Heart right ventricle (tissue), 16 donors: ENCODE measurements around the gene RGS7. TPM values are rescaled to one million over a fixed set of nuclear protein-coding genes. Genes with fewer than 3 reads are reported as not detected.

Experiments
- ATAC-seq, 8 donors: fragments of 200-7000 bp; cut with Tn5 transposase; one replicate each; pipeline ENCODE4 v1.9.1; 2020; ENCODE audit warnings: mild to moderate bottlenecking in 8 of 8, moderate library complexity in 8 of 8, moderate number of reproducible peaks in 1 of 8
- DNase-seq, 2 donors: peaks; one replicate each; pipeline ENCODE4 v3.0.0-alpha.2; 2020
- H3K27ac ChIP-seq, 10 donors: fragments of 200-600 bp; sonication (generic) in 2 of 10; one replicate each; pipeline versions ENCODE4 v1.5.0 to v1.8.0; 2020 to 2022; ENCODE audit warnings: mild to moderate bottlenecking in 3 of 10
- H3K27me3 ChIP-seq, 7 donors: fragments of 200-600 bp; one replicate each; pipeline ENCODE4 v1.8.0; 2021 to 2022; ENCODE audit warnings: mild to moderate bottlenecking in 2 of 7
- H3K36me3 ChIP-seq, 9 donors: fragments of 200-600 bp; sonication (generic) in 1 of 9; one replicate each; pipeline versions ENCODE4 v1.5.0 to v1.8.0; 2020 to 2022; ENCODE audit warnings: mild to moderate bottlenecking in 2 of 9
- H3K4me1 ChIP-seq, 9 donors: fragments of 200-600 bp; sonication (generic) in 1 of 9; one replicate each; pipeline versions ENCODE4 v1.5.0 to v1.8.0; 2020 to 2022; ENCODE audit warnings: mild to moderate bottlenecking in 4 of 9
- H3K4me3 ChIP-seq, 10 donors: fragments of 200-600 bp; sonication (generic) in 2 of 10; one replicate each; pipeline versions ENCODE4 v1.5.0 to v1.8.0; 2020 to 2022; ENCODE audit warnings: mild to moderate bottlenecking in 7 of 10, moderate library complexity in 2 of 10
- H3K9me3 ChIP-seq, 11 donors: fragments of 200-600 bp in 10 of 11; sonication (generic) in 2 of 11; one replicate each; pipeline versions ENCODE4 v1.5.0 to v1.8.0; 2013 to 2022; ENCODE audit warnings: mild to moderate bottlenecking in 2 of 11, control low read depth in 1 of 11, moderate library complexity in 1 of 11
- whole genome bisulfite sequencing, 2 donors: extraction: QIAGEN DNeasy Blood & Tissue Kit; methylation state at CpG; one replicate each; pipeline ENCODE4 v1.1.7; 2013; ENCODE audit warnings: inconsistent platforms in 1 of 2; 5-methylcytosine and 5-hydroxymethylcytosine counted together
- intact Hi-C, 10 donors: fragments of 100-400 bp; cut with DNase I; formaldehyde crosslinking; loops; one replicate each; pipeline versions ENCODE4 v1.11.1 to v1.14.2; 2022
- polyA plus RNA-seq, 2 donors: library from polyadenylated mRNA; stranded (reverse); fragments of 200-250 nt; gene quantifications; one replicate each; pipeline ENCODE4 v1.2.3, GENCODE V29; 2013
- total RNA-seq, 10 donors: library from RNA; stranded (reverse); fragmentation: NEBNext Ultra II Directional in 3 of 10; extraction: Animal tissue kit (Norgen Biotek cat#: 25700) in 3 of 10; gene quantifications; one replicate each; pipeline versions ENCODE4 v1.2.1 to v1.2.4, GENCODE V29; 2021 to 2023
- TF ChIP-seq, protein P1 (sequence below), 9 donors: fragments of 200-600 bp; sonication (generic) in 2 of 9; IDR thresholded peaks; one replicate each; pipeline versions ENCODE4 v1.5.0 to v1.8.0; 2021 to 2022; ENCODE audit warnings: antibody characterized with exemption in 9 of 9, mild to moderate bottlenecking in 5 of 9, moderate library complexity in 1 of 9
- donor health status: Arrhythmogenic right ventricular cardiomyopathy.
- donor health status: ischemic (EF 13 %, LVEDD 7.1; RV severe dilation, severe dysfunction).
- donor health status: healthy with polysubstance abuse.
- donor health status: DM: no; HTN: yes; CAD: no.
- donor health status: DM: no; HTN: no; CAD: no.
- donor health status: ischemic (EF 25% LVEDD 6.9; RV normal size, moderate dysfunction).
- donor health status: ischemic (EF 25% LVEDD 5.7; RV mildly dilated, moderate dysfunction).
- donor health status: healthy.
- donor health status: DM: yes; HTN: yes; CAD: no.
- donor health status: Ischemic cardiomyopathy.
- donor health status: ischemic (EF 35%, LVEDD 5.7; RV mildly dilated, moderate dysfunction).
- donor health status: nonischemic (EF 11% LVEDD 7.7; RV severe dilation, severe dysfunction).
- donor health status: DM: yes; HTN: yes; CAD: no.
- donor health status: PGD.
- donor health status: ischemic (EF 29% LVEDD 5.4; RV normal size, mild dysfunction).
- donor health status: nonischemic (EF 23%, LVEDD 6.1; RV moderate dilation, normal function).

The RGS7 gene
- total and polyA plus RNA-seq, 12 donors, result not detected

DNA sequence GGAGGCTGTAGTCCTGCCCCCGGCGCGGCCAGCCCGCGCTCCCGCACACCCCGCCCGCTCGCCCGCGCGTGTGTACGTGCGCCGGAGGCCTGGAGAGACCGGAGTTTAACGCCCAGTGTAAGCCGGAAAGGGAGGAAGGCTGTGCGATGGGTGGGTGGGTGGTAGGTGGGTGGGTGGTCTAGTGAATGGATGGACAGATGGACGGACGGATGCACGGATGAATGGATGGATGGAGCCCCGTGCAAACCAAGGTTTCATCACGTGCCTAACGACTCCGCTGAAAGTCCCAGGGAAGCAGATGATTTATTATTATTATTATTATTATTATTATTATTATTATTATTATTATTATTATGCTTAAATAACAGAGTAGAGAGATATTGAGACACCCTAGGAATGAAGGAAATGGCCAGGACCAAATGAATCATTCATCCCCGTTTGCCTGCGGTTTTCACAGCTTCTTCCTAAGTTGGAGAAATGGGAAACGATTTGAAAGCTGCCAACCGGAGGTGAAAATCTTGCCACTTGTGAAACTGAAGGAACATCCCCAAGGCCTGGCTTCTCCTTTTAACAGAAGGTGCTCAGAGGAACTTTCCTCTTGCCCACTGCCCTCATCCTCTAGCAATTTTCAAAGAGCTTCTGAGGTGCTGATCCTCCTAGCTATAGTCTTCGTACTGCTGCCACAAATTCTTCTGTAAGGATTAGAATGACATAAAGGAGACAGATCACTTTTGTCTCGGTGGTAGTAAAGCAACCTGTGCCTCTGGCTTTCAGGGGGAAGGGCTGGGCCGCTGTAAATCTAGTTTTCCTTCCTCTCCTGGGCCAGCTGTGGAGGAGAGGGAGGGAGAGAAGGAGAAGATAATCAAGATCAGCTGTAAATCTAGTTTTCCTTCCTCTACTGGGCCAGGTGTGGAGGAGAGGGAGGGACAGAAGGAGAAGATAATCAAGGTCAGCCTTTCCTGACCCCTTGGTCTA lies 648 bp upstream of the RGS7 start:
- no peak for ATAC-seq
- 9% methylated on average over 33 of the region's 33 CpGs for WGBS, 2 donors
- H3K27me3 ChIP-seq, result peaks cover 0 to 71% (median 45%) of the 10 kb centered on the region in 7 donors

DNA sequence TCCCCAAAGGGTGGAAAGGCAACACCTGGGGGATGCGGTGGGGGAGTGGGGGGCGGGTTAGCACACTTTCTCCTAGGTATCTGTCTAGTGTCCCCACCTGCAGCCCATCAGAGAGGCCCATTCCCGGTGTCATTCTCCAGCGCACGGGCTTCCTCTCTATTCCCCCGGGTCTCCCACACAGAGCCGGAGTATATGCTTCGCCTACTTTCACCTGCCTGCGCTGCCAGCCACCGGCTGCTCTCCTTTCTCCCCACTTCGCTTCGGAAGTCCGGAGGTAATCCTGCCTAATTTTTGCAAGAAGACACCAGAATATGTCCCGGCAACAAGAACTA lies 852 bp downstream of the RGS7 start:
- 3 to 4% methylated on average over 14 of the region's 14 CpGs for WGBS, 2 donors
- H3K9me3 ChIP-seq, result no peaks in the 10 kb centered on the region
- peaks cover 0 to 4% (median 0%) of the 10 kb centered on the region in 9 donors for H3K4me1 ChIP-seq
- H3K27me3 ChIP-seq, result peaks cover 0 to 65% (median 45%) of the 10 kb centered on the region in 7 donors
- TF ChIP-seq, protein P1, sequence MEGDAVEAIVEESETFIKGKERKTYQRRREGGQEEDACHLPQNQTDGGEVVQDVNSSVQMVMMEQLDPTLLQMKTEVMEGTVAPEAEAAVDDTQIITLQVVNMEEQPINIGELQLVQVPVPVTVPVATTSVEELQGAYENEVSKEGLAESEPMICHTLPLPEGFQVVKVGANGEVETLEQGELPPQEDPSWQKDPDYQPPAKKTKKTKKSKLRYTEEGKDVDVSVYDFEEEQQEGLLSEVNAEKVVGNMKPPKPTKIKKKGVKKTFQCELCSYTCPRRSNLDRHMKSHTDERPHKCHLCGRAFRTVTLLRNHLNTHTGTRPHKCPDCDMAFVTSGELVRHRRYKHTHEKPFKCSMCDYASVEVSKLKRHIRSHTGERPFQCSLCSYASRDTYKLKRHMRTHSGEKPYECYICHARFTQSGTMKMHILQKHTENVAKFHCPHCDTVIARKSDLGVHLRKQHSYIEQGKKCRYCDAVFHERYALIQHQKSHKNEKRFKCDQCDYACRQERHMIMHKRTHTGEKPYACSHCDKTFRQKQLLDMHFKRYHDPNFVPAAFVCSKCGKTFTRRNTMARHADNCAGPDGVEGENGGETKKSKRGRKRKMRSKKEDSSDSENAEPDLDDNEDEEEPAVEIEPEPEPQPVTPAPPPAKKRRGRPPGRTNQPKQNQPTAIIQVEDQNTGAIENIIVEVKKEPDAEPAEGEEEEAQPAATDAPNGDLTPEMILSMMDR (IDR thresholded peaks at IDR 0.05), result no peak
- ATAC-seq (no peak), DNase-seq (no peak)
- intact Hi-C loops, result no loop called here
- no peaks in the 10 kb centered on the region for H3K36me3 ChIP-seq
- H3K4me3 ChIP-seq, result peak overlapping the region in 2 of 10 donors; percentile 46 to 51
- no peak overlapping the region for H3K27ac ChIP-seq

More for the DNA sequence above, 648 bp upstream of the RGS7 start:
- peak overlapping the region in 9 of 10 donors; percentile 31 to 57 (median 48) for H3K4me3 ChIP-seq
- H3K27ac ChIP-seq, result no peak overlapping the region
- intact Hi-C loops, result no loop called here
- TF ChIP-seq, protein P1 (IDR thresholded peaks at IDR 0.05), result no peak
- H3K9me3 ChIP-seq, result no peaks in the 10 kb centered on the region
- DNase-seq, result no peak
- peaks cover 0 to 4% (median 0%) of the 10 kb centered on the region in 9 donors for H3K4me1 ChIP-seq
- H3K36me3 ChIP-seq, result no peaks in the 10 kb centered on the region

DNA sequence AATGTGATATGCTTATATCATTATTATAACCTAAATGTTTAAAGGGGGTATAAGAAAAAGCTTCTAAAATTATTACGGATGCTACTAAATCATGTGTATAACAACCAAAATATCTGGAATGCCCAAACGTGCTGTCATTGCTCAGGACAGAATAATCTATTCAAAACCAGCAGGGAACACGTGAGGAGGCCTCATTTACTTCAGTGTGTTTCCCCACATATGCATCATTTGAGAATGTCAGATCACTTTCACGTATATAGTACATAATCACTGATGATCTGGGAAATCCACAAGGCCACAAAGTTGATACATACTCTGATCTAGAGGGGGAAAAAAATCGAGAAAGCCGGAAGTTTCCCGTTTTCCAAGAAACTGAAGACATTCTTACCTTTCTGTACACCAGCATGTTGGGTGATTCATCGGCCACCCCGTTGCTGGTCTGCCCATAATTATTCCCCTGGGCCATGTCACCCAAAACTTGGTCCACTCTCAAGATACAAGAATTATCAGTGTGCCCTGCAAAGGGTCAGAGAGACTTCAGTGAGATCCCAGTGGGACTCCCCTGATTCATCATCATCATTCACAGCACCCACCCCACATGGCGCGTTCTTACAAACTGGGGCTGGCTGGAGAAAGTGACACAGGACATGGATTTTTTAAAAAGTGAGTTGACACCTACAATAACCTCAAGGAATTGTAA lies 1.5 kb downstream of the RGS7 start:
- Histone ChIP-seq H3K4me3 (no peak overlapping the region), H3K36me3 (no peaks in the 10 kb centered on the region), H3K27me3 (peaks cover 0 to 65% (median 45%) of the 10 kb centered on the region in 7 donors), H3K4me1 (peaks cover 0 to 4% (median 0%) of the 10 kb centered on the region in 9 donors), H3K27ac (no peak overlapping the region), H3K9me3 (no peaks in the 10 kb centered on the region)
- TF ChIP-seq, protein P1 (IDR thresholded peaks at IDR 0.05), result no peak
- 76 to 81% methylated on average over 11 of the region's 11 CpGs for WGBS, 2 donors
- ATAC-seq (no peak), DNase-seq (no peak)
- intact Hi-C loops, result no loop called here

DNA sequence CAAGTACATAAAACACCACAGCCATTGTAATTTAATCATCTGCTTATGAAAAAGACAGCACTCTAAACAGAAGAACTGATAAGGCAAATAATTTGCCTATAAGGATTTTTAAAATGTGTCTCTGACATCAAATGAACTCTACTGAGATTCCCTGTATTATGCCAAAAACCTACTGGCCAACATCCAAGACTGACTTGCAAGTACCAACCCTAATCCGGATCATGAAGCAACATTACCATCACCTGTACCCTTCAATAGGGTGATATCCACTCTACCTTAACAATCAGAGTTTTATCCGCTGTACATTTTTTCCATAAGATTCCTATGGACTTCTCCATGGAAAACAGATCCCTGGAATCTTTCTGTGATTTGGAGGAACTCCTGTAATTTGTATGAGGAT lies 4.6 kb downstream of the RGS7 start:
- Histone ChIP-seq H3K9me3 (no peaks in the 10 kb centered on the region), H3K36me3 (no peaks in the 10 kb centered on the region), H3K4me3 (no peak overlapping the region), H3K4me1 (peaks cover 0 to 4% (median 0%) of the 10 kb centered on the region in 9 donors), H3K27me3 (peaks cover 0 to 36% (median 25%) of the 10 kb centered on the region in 7 donors), H3K27ac (no peak overlapping the region)
- 88 to 94% methylated on average over 2 of the region's 2 CpGs for WGBS, 2 donors
- ATAC-seq (no peak), DNase-seq (no peak)
- intact Hi-C loops, result no loop called here
- TF ChIP-seq, protein P1 (IDR thresholded peaks at IDR 0.05), result no peak
